Stimulated activated effector memory CD8-positive, alpha-beta T cell treated with anti-CD3 and anti-CD28 coated beads, Interleukin-12 subunit alpha, Interleukin-12 subunit beta, amount 100 ng/mL, for 72 hours (primary cell): ENCODE data around the gene TRIB2.
"Not testable (repeated sequence)": the region's sequence is repeated elsewhere in the genome, so short reads cannot be mapped to it uniquely, and the experiment has no call there.

Source experiments
- ATAC-seq: fragments of 150-1000 bp; cut with Tn5 transposase; 2 replicates; pipeline ENCODE4 v1.10.0; 2021
- DNase-seq, 2 donors: peaks; one replicate each; pipeline ENCODE4 v3.0.0; 2021 to 2022; ENCODE audit warnings: low spot score in 2 of 2
- H3K27ac Mint-ChIP-seq: one replicate; pipeline ENCODE4 v1.8.0; 2022; ENCODE audit warnings: mild to moderate bottlenecking, mixed read lengths
- H3K36me3 Mint-ChIP-seq: one replicate; pipeline ENCODE4 v1.8.0; 2022; ENCODE audit warnings: mild to moderate bottlenecking, mixed read lengths
- H3K4me1 Mint-ChIP-seq: one replicate; pipeline ENCODE4 v1.8.0; 2022; ENCODE audit warnings: mixed read lengths
- H3K4me3 Mint-ChIP-seq: one replicate; pipeline ENCODE4 v1.8.0; 2022; ENCODE audit warnings: mild to moderate bottlenecking, mixed read lengths
- H3K9me3 Mint-ChIP-seq: one replicate; pipeline ENCODE4 v1.8.0; 2022; ENCODE audit warnings: mixed read lengths

Gene TRIB2

DNA sequence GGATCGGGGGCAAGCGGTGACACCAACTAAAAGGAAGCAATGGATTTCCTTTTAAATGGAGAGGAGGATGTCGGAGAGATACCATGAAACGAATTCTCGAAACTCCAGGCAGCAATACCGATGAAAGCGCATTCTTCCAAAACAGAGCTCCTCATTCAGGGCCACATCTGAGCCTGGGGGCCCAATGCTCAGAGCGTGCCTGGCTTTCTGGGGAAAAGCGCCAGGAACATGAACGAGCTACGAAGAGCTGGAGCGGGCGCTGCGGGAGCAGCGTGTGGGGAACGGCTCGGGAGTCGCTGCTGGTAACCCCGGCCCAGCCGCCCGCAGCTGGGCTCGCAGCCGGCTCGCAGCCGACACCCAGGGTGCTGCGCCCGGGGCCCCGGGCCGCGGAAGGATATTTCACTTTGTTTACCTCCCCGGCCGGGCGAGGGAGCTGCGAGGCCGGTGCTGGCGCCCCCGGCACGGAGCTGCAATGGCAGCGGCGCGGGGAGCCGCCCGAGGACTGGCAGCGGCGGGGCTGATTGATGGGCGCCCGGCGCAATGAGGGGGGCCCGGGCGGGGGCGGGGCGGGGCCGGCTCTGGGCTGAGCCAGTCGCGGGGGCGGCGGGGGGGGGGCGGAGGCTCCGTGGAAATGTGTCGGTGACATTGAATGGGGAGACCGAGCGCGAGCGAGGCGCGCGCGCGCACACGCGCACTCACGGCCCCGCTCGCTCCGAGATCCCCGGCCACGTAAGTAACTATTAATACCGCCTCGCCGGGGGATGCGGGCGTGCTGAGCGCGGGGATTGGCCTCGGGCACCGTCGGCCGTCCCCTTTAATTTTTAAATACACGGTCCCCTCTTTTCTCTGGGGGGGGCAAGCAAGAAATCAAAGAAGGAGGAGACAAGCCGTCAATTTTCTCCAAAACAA is at the start of gene TRIB2:
Gene TRIB2 (plus strand): TSS at position 655 of the 909 bp plus-strand sequence. CDS start 1,372 bp downstream, outside the sequence.
- Mint-ChIP-seq H3K4me1 (peaks cover 55% of the 10 kb centered on the region), H3K4me3 (peak within 1 kb of the TSS; percentile 98), H3K9me3 (no peaks in the 10 kb centered on the region), H3K36me3 (peaks cover 27% of the 10 kb centered on the region), H3K27ac (peak within 1 kb of the TSS; percentile 88)
- DNase-seq, result peak; percentile 70 to 86
- peak; percentile 83 for ATAC-seq

DNA sequence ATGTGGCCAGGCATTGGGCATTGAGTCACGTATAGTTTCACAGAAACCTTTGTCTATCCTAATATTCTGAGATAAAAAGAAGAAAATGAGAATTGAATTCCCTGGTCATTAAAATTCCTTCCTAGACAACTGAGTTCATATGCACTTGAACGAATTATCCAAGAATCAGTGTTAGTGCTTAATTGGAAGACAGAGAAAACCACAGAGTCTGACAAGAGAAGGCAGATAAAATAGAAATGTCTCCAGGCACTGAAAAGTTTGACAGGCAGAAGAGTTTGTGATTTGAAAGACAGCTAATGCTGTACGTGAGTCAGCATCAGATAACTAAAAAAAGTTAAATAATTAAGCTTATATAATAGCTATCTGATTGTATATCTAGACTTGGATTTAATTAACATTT is 47.7 kb upstream of the TRIB2 start:
- Mint-ChIP-seq H3K36me3 (no peaks in the 10 kb centered on the region), H3K27ac (no peak overlapping the region), H3K4me3 (no peak overlapping the region), H3K9me3 (peaks cover 2% of the 10 kb centered on the region), H3K4me1 (no peaks in the 10 kb centered on the region)
- ATAC-seq, result no peak
- DNase-seq, result no peak

DNA sequence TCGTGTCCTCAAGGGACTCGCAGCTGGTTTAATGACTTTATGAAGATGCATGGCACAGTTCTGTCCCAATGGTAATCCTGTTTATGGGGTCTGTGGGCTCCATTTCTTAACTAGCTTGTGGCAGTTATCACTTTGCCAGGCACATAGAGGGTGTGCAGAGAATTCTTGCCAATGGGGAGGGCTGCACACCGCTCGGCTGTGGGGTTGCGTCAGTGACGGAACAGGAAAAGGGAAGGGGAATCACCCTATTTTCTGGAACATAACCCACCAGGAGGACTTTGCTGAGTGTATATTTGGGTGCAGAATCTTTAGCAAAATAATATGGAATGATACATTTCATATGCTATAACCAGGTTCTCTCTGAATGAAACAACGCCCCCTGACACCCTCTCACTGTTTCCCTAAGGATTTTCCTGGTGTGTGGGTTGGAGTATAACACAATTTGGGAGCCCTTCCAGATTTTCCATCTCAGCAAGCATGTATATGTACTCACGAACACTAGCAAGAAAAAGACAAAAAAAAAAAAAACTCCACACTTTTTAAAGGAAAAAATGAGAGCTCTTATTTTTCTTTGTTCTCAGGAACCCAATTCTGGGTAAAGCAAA is 43.9 kb upstream of the TRIB2 start:
- Mint-ChIP-seq H3K4me3 (no peak overlapping the region), H3K27ac (no peak overlapping the region), H3K36me3 (no peaks in the 10 kb centered on the region), H3K4me1 (no peaks in the 10 kb centered on the region), H3K9me3 (no peaks in the 10 kb centered on the region)
- DNase-seq (no peak), ATAC-seq (no peak)

DNA sequence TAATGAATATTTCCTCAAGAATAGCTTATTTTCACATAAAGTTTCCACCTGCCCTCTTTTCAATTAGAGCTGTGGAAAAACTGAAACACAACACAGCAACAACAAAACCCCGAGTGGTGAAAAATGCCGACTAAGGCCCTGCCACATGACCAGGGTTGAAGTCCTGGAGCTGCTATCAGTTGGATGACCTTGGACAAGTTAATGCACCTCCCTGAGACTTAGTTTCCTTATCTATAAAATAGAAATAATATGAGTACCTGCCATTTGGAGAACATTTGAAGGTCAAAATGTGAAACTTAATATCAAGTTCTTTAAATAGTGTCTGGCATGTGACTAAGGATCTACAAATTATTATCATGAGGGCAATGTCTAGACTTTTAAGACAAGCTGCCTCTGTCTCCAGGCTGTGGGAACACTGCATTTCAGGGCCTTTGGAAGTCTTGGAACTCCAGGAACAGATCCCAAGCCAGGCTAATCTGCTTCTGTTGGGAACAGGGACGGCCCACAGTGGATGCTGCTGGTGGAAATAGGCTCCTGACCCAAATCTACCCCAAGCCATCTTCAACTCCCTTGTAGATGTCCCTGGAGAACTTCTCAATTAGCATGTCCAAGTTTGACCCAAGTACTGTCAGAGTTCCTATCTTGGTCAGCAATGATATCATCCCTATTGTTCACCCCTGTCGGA is 42.0 kb upstream of the TRIB2 start:
- no peak for DNase-seq
- ATAC-seq, result no peak
- H3K27ac Mint-ChIP-seq, result no peak overlapping the region
- H3K9me3 Mint-ChIP-seq, result peaks cover under 1% of the 10 kb centered on the region
- no peaks in the 10 kb centered on the region for H3K36me3 Mint-ChIP-seq
- H3K4me1 Mint-ChIP-seq, result no peaks in the 10 kb centered on the region
- H3K4me3 Mint-ChIP-seq, result no peak overlapping the region

DNA sequence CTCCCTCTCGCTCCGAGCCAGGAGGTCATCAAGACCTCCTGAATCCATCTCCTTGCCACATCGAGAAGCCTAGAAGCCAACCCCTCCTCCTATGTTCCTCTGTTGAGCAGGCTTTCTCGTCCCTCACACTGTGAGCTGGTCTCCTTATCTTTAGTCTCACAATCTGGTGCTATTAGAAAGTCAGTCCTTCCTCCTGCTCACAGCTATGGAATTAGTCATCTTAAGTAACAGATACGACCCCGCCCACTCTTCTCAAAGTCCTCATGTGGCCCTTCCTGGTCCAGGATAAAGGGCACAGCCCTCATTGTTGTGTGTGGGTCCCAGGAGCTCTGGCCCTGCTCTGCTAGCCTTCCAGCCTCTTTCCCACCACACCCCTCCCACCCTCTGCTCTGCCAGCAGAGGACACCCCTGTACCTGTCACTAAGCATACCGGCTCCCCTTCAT is 41.4 kb upstream of the TRIB2 start:
- ATAC-seq (no peak), DNase-seq (no peak)
- H3K36me3 Mint-ChIP-seq, result no peaks in the 10 kb centered on the region
- H3K4me3 Mint-ChIP-seq, result no peak overlapping the region
- H3K27ac Mint-ChIP-seq, result no peak overlapping the region
- peaks cover 4% of the 10 kb centered on the region for H3K9me3 Mint-ChIP-seq
- H3K4me1 Mint-ChIP-seq, result no peaks in the 10 kb centered on the region

DNA sequence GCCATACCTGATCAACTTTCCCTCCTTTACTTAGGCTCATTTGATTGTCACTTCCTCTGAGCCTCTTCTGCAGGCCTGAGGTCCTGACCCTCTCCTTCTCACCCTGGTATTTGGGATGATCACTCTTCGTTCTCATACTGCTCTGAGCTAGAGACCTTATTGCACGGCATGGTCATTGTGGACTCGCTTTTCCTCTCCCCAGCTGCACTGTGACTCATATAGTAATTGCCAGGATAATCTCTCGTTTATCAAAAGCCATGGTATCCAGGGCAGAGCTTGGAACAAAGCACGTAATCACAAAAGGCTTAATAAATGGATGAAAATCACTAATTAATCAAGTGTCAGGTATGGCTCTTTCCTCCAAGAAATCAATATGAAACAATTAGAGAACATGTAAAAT is 40.9 kb upstream of the TRIB2 start:
- peaks cover 4% of the 10 kb centered on the region for H3K9me3 Mint-ChIP-seq
- no peaks in the 10 kb centered on the region for H3K4me1 Mint-ChIP-seq
- H3K36me3 Mint-ChIP-seq, result no peaks in the 10 kb centered on the region
- ATAC-seq (no peak), DNase-seq (no peak)
- no peak overlapping the region for H3K4me3 Mint-ChIP-seq
- no peak overlapping the region for H3K27ac Mint-ChIP-seq

DNA sequence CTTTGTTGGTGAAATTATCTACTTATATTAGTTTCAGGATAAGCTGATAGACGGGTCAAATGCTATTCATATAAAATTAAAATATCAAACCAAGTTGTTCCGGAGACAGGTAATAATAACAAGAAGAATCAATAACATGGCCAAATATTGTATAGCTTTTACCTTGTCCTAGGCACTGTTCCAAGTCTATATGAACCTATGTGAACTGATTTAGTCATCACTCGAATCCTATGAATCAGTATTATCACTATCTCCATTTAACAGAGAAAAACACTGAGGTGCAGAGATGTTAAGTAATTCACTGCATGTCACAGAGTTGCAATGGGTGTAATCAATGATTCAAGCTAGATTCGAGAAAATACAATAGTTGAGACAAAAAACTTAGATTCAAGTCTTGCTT is 40.0 kb upstream of the TRIB2 start:
- no peak overlapping the region for H3K4me3 Mint-ChIP-seq
- no peak for ATAC-seq
- DNase-seq, result no peak
- H3K36me3 Mint-ChIP-seq, result no peaks in the 10 kb centered on the region
- H3K9me3 Mint-ChIP-seq, result peaks cover 4% of the 10 kb centered on the region
- H3K27ac Mint-ChIP-seq, result no peak overlapping the region
- H3K4me1 Mint-ChIP-seq, result no peaks in the 10 kb centered on the region

DNA sequence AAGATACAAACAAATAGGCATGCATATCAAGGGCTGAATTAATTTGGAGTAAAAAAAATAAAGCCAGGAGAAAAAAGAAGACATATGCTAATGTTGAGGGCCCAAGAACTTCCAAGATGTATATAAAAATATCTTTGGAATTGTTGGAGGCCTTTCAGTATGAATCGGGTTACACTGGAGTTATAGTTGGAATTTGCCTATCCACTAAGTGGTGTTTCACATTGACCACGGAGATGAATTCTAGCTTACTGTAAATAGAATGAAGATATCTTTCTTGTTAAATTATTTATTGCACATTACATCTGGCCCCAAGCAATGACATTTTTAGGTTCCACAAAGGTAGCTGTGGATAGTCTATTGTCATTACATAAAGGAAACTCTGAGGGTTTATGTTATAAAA is 38.5 kb upstream of the TRIB2 start:
- ATAC-seq (no peak), DNase-seq (no peak)
- H3K4me1 Mint-ChIP-seq, result no peaks in the 10 kb centered on the region
- H3K36me3 Mint-ChIP-seq, result no peaks in the 10 kb centered on the region
- H3K27ac Mint-ChIP-seq, result no peak overlapping the region
- peaks cover 4% of the 10 kb centered on the region for H3K9me3 Mint-ChIP-seq
- H3K4me3 Mint-ChIP-seq, result no peak overlapping the region

DNA sequence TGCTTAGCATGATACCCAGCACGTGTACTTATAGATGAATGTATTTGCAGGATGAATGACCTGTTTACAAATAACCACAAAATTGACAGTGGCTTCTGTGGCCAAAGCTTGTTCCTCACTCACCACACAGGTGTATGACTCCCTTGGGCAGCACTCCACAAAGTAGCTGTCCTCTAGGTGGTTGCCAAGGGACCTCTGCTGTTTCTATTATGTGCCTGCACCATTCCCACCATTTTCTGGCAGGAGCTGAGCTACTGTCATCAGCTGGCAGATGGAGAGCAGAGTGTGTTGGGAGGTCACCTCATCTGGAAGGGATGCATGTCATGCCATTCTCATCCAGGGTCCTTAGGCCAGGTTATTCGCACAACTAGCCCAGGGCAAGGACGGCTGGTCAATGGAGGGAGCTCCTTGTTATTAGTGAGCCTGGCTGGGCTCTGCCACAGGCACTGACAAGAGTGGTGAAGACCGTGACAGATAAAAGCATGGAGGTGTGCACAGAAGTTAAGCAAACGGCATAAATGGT is 37.1 kb upstream of the TRIB2 start:
- ATAC-seq, result no peak
- peaks cover 4% of the 10 kb centered on the region for H3K9me3 Mint-ChIP-seq
- no peaks in the 10 kb centered on the region for H3K36me3 Mint-ChIP-seq
- no peaks in the 10 kb centered on the region for H3K4me1 Mint-ChIP-seq
- H3K4me3 Mint-ChIP-seq, result no peak overlapping the region
- H3K27ac Mint-ChIP-seq, result no peak overlapping the region
- DNase-seq, result no peak

DNA sequence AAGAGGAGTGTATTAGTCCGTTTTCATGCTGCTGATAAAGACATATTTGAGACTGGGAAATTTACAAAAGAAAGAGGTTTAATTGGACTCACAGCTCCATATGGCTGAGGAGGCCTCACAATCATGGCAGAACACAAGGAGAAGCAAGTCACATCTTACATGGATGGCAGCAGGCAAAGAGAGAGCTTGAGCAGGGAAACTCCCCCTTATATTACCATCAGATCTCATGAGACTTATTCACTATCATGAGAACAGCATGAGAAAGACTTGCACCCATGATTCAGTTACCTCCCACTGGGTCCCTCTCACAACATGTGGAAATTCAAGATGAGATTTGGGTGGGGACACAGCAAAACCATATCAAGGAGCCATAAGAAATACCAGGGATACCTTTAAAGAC is 36.6 kb upstream of the TRIB2 start:
- DNase-seq, H3K27ac Mint-ChIP-seq, ATAC-seq, H3K4me1 Mint-ChIP-seq, H3K4me3 Mint-ChIP-seq, H3K36me3 Mint-ChIP-seq, H3K9me3 Mint-ChIP-seq: not testable (repeated sequence)

DNA sequence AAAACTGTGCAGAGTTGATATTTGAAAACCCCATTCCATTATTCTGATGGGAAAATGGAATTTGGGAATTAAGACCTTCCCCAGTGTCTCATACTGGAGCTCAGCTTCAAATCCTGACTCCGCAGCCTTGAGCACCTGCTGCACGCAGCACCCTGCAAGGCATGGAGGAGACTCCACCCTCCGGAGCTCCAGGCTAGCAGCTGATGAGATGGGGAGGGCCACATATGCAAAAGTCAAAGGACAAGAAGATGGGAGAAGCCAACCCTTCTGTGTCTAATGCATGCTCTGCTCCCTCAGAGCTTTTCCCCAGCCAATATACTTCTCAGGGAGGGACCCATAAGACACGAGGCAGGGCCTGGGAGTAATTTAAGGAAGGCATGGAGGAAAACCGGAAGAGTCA is 34.7 kb upstream of the TRIB2 start:
- peaks cover 4% of the 10 kb centered on the region for H3K9me3 Mint-ChIP-seq
- DNase-seq, result no peak
- H3K4me3 Mint-ChIP-seq, result no peak overlapping the region
- peaks cover 6% of the 10 kb centered on the region for H3K4me1 Mint-ChIP-seq
- ATAC-seq, result no peak
- H3K27ac Mint-ChIP-seq, result no peak overlapping the region
- peaks cover 6% of the 10 kb centered on the region for H3K36me3 Mint-ChIP-seq

DNA sequence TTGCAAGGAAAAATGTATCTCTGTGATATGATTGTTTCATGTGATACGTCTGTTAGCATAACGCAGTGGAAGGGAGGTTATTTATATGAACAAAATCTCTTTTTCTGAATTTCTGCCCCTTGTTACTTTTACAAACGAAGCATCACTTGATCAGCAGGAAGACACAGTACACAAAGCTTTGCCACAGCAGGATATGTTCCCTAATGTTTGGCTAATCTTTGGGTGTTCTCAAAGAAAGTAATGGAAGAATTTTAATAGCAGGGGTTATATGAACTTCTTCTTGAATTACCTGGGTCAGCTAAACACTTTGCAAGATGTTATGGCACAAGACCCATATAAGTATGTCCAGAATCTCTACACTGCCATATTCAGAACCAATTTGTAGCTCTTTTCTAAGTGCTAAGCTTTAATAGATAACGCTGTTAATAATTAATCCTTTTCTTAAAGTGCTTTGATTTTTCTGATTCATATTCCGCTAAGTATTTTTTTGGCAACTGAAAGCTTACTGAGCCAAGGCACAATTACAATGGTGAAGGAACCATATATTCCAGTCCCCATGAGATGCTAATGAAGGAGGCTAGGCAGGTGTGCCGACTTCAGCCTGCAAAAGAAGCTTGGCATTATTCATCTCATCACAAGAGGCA is 33.2 kb upstream of the TRIB2 start:
- H3K9me3 Mint-ChIP-seq, result peaks cover 4% of the 10 kb centered on the region
- H3K4me3 Mint-ChIP-seq, result no peak overlapping the region
- no peak overlapping the region for H3K27ac Mint-ChIP-seq
- H3K36me3 Mint-ChIP-seq, result peaks cover 6% of the 10 kb centered on the region
- no peak for DNase-seq
- peaks cover 6% of the 10 kb centered on the region for H3K4me1 Mint-ChIP-seq
- no peak for ATAC-seq

DNA sequence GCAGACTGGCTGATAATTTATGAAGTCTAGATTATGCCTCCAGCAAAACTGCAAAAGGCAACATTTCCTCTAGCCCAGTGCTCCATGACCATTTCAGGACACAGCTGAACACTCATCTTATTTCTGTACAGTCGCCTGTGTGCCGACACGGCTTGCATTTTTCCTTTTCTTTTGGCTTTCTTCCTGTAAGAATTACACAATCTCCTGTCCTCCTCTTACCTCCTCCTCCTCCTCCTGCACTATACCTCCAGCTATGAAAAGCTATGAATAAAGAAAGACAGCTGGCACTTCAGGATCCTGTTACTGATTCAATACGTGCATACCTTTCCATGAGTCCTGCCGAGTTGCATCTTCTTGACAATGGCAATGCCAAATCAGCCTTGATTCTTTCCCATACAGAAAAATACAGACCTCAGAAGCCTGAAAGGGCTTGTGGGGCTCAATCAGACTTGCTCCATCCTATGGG is 32.2 kb upstream of the TRIB2 start:
- H3K9me3 Mint-ChIP-seq, result peaks cover 4% of the 10 kb centered on the region
- no peak for ATAC-seq
- DNase-seq, result no peak

DNA sequence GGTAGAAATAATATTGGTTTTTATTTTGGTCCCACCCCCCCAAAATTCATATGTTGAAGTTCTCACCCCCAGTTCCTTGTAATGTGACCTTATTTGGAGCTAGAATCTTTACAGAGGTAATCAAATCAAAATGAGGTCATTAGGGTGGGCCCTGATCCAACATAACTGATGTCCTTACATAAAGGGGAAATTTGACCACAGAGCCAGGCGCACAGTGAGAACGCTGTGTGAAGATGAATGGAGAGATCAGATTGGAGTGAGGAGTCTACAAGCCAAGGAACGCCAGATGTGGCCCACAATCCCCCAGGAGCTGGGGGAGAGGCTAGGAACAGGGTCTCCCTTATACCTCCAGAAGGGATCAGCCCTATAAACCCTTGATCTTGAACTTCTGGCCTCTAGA is 31.6 kb upstream of the TRIB2 start:
- ATAC-seq, result no peak
- Mint-ChIP-seq H3K36me3 (peaks cover 6% of the 10 kb centered on the region), H3K9me3 (no peaks in the 10 kb centered on the region), H3K4me3 (no peak overlapping the region), H3K27ac (no peak overlapping the region), H3K4me1 (peaks cover 6% of the 10 kb centered on the region)
- DNase-seq, result no peak

More for the DNA sequence above, 32.2 kb upstream of the TRIB2 start:
- H3K27ac Mint-ChIP-seq, result no peak overlapping the region
- no peak overlapping the region for H3K4me3 Mint-ChIP-seq
- peaks cover 6% of the 10 kb centered on the region for H3K36me3 Mint-ChIP-seq
- H3K4me1 Mint-ChIP-seq, result peaks cover 6% of the 10 kb centered on the region

DNA sequence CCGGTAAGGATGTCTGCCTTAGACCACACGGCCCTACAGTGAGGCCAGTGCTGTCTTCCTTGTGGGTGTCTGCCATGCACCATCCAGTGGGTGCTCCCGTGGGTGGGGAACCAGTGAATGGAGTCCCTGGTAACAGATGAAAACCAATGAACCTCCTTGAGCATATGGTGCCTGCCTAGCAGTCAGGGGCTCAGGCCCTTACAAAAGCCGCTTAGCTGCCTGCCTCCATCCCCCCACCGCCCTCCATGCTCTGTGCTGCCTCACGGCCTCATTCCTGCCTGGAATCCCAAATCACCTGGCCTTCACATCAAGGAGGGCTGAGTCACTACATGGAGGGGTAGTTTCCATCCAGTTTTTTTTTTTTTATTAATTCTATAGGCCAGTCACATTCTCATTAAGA is 30.8 kb upstream of the TRIB2 start:
- ATAC-seq (no peak), DNase-seq (no peak)
- Mint-ChIP-seq H3K27ac (no peak overlapping the region), H3K4me1 (peaks cover 6% of the 10 kb centered on the region), H3K9me3 (no peaks in the 10 kb centered on the region), H3K36me3 (peaks cover 6% of the 10 kb centered on the region), H3K4me3 (no peak overlapping the region)
